CD4-positive, alpha-beta memory T cell (primary cell): Measurements from ENCODE around the gene FAM118A. TPM values are rescaled to one million over a fixed set of nuclear protein-coding genes. Genes with fewer than 3 reads are reported as not detected.

Experiments used
- CTCF ChIA-PET: fragments of 350-600 bp; sonication (Branson Sonifier 250); formaldehyde crosslinking; loops from one replicate; lab custom pipeline; 2021; ENCODE audit warnings: inconsistent platforms; ENCODE audit not compliant: partially characterized antibody; lab: Charles Lee
- POLR2A ChIA-PET: fragments of 350-600 bp; sonication (Branson Sonifier 250); formaldehyde crosslinking; loops from one replicate; lab custom pipeline; 2021; ENCODE audit not compliant: partially characterized antibody; lab: Charles Lee
- DNase-seq, 5 donors: peaks; one replicate each; pipeline versions ENCODE4 v3.0.0 to v3.0.0-alpha.2; 2020 to 2022; ENCODE audit warnings: mixed read lengths in 1 of 5
- H3K27ac ChIP-seq: one replicate; pipeline ENCODE4 v1.7.0; 2013; ENCODE audit warnings: low read depth, low read length
- H3K27me3 ChIP-seq: 2 replicates; pipeline ENCODE4 v1.7.0; 2013; ENCODE audit warnings: mild to moderate bottlenecking, low read length, moderate library complexity; ENCODE audit not compliant: insufficient read depth
- H3K36me3 ChIP-seq: 2 replicates; pipeline ENCODE4 v1.7.0; 2013; ENCODE audit warnings: mild to moderate bottlenecking, low read length, moderate library complexity; ENCODE audit not compliant: insufficient read depth
- H3K4me1 ChIP-seq: 2 replicates; pipeline ENCODE4 v1.7.0; 2013; ENCODE audit warnings: mild to moderate bottlenecking, low read length, moderate library complexity; ENCODE audit not compliant: insufficient read depth
- H3K4me3 ChIP-seq, 2 donors: one replicate each; pipeline ENCODE4 v1.7.0; 2013; ENCODE audit warnings: low read length in 2 of 2, mild to moderate bottlenecking in 1 of 2
- H3K9me3 ChIP-seq, 2 donors: one replicate each; pipeline ENCODE4 v1.7.0; 2013; ENCODE audit warnings: low read length in 2 of 2, control low read depth in 1 of 2; ENCODE audit not compliant: control insufficient read depth in 1 of 2
- H3K27ac Mint-ChIP-seq, 7 donors: one replicate each; pipeline ENCODE4 v1.8.0; 2020 to 2021; ENCODE audit warnings: mixed read lengths in 7 of 7, mild to moderate bottlenecking in 6 of 7, inconsistent platforms in 3 of 7, moderate library complexity in 3 of 7
- H3K27me3 Mint-ChIP-seq, 2 donors: one replicate each; pipeline ENCODE4 v1.8.0; 2020 to 2021; ENCODE audit warnings: mixed read lengths in 2 of 2
- H3K36me3 Mint-ChIP-seq, 2 donors: one replicate each; pipeline ENCODE4 v1.8.0; 2020 to 2021; ENCODE audit warnings: mixed read lengths in 2 of 2, inconsistent platforms in 1 of 2, mild to moderate bottlenecking in 1 of 2
- H3K4me1 Mint-ChIP-seq, 4 donors: one replicate each; pipeline ENCODE4 v1.8.0; 2020 to 2021; ENCODE audit warnings: mixed read lengths in 4 of 4, mild to moderate bottlenecking in 1 of 4
- H3K4me3 Mint-ChIP-seq, 8 donors: one replicate each; pipeline ENCODE4 v1.8.0; 2020 to 2021; ENCODE audit warnings: mixed read lengths in 8 of 8, mild to moderate bottlenecking in 7 of 8, moderate library complexity in 6 of 8, inconsistent platforms in 3 of 8
- H3K9me3 Mint-ChIP-seq, 8 donors: one replicate each; pipeline ENCODE4 v1.8.0; 2020 to 2021; ENCODE audit warnings: mixed read lengths in 8 of 8, mild to moderate bottlenecking in 5 of 8, inconsistent platforms in 3 of 8, moderate library complexity in 1 of 8
- intact Hi-C: fragments of 100-400 bp; cut with micrococcal nuclease; formaldehyde crosslinking; loops from one replicate; pipeline ENCODE4 v1.15.1; 2023
- polyA plus RNA-seq, 2 donors: library from polyadenylated mRNA; unstranded; fragments of 300-500 nt; fragmentation: Illumina TruSeq; gene quantifications; one replicate each; pipeline ENCODE4 v1.2.3, GENCODE V29; 2021
- total RNA-seq, 2 experiments: library from RNA; stranded (reverse); gene quantifications; one replicate each; pipeline ENCODE4 v1.2.3, GENCODE V29; 2021

FAM118A gene
- total and polyA plus RNA-seq, 4 experiments from 2014 or later = 34.5 to 122 (median 85.1) TPM

DNA sequence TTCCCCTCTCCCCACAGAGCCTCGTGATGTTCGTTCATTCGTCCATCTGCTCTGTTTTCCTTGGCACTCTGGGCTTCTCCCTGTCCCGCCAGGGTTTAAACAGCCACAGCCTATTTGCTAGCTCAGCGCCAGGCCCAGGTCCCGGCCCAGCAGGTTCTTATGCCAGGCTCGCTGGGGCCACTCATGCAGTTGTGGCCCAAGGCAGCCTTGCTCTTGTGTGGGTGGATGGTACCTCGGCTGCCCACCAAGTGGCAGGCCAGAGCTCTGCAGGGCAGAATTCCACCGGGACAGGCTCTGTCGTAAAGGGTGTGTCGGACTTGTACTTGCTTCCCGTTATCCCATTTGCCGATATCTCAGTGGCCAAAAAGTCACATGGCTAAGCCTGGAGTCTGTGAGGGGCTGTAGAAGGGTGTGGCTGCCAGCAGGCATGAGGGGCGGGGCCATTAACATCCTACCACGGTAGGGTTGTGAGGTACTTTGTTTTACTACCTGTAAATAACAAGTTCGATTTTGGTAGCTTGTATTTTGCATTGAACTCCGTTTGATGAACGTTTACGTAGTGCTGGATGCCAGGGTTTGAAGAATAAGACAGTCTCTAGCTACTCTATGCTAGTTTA, 7.9 kb downstream of the FAM118A start:
- Mint-ChIP-seq H3K4me1 (peaks cover 40 to 94% (median 76%) of the 10 kb centered on the region in 4 donors), H3K27me3 (no peaks in the 10 kb centered on the region), H3K27ac (peak overlapping the region; percentile 96 to 100 (median 99)), H3K4me3 (peak overlapping the region; percentile 81 to 89 (median 83)), H3K9me3 (peaks cover 0 to 2% (median 0%) of the 10 kb centered on the region in 8 donors), H3K36me3 (peaks cover 5 to 13% of the 10 kb centered on the region in 2 donors)
- ChIA-PET POLR2A (interaction anchor here (0.7 to 4.2 kb wide), 6 partner anchors 8 to 145 kb away, joined by 3 to 41 read pairs (median 6); partner anchors contain the start of gene FAM118A), CTCF (interaction anchor here (1.0 kb wide), 1 partner anchor 22 kb away, joined by 5 read pairs; no protein-coding TSS in a partner anchor)
- H3K36me3 ChIP-seq = peaks cover 8% of the 10 kb centered on the region
- no peaks in the 10 kb centered on the region for H3K9me3 ChIP-seq
- H3K4me3 ChIP-seq = peak overlapping the region in 1 of 2 donors; percentile 49
- no peaks in the 10 kb centered on the region for H3K27me3 ChIP-seq
- intact Hi-C loops = loop anchor here (1.0 to 5.0 kb wide), 6 partner anchors 8 to 720 kb away; partner anchors contain the start of genes FAM118A, NUP50, RIBC2 and SMC1B
- H3K27ac ChIP-seq = peak overlapping the region; percentile 94
- peak in 1 of 5 donors; percentile 76 for DNase-seq
- peaks cover 78% of the 10 kb centered on the region for H3K4me1 ChIP-seq

- peak overlapping the region; percentile 81 to 89 (median 83) for H3K4me3 Mint-ChIP-seq
- Histone ChIP-seq H3K27me3 (no peaks in the 10 kb centered on the region), H3K4me3 (peak overlapping the region in 1 of 2 donors; percentile 49), H3K9me3 (no peaks in the 10 kb centered on the region), H3K36me3 (peaks cover 13% of the 10 kb centered on the region), H3K4me1 (peaks cover 75% of the 10 kb centered on the region), H3K27ac (peak overlapping the region; percentile 94)
- peaks cover 36 to 92% (median 73%) of the 10 kb centered on the region in 4 donors for H3K4me1 Mint-ChIP-seq
- peak; percentile 93 to 97 (median 96) for DNase-seq
- peaks cover 8 to 14% of the 10 kb centered on the region in 2 donors for H3K36me3 Mint-ChIP-seq
- ChIA-PET CTCF (interaction anchor here (0.7 to 1.0 kb wide), 2 partner anchors 13 to 22 kb away, joined by 3 to 5 read pairs; no protein-coding TSS in a partner anchor), POLR2A (interaction anchor here (0.7 to 4.2 kb wide), 6 partner anchors 8 to 145 kb away, joined by 3 to 41 read pairs (median 6); partner anchors contain the start of gene FAM118A)
- H3K27me3 Mint-ChIP-seq = no peaks in the 10 kb centered on the region
- peak overlapping the region; percentile 96 to 100 (median 99) for H3K27ac Mint-ChIP-seq
- intact Hi-C loops = loop anchor here (1.0 to 5.0 kb wide), 6 partner anchors 9 to 719 kb away; partner anchors contain the start of genes FAM118A, NUP50, RIBC2 and SMC1B
- peaks cover 0 to 2% (median 0%) of the 10 kb centered on the region in 8 donors for H3K9me3 Mint-ChIP-seq
These were observed 8.4 kb downstream of the FAM118A start for GRCh38 chr22:45318168-45318557.

DNA sequence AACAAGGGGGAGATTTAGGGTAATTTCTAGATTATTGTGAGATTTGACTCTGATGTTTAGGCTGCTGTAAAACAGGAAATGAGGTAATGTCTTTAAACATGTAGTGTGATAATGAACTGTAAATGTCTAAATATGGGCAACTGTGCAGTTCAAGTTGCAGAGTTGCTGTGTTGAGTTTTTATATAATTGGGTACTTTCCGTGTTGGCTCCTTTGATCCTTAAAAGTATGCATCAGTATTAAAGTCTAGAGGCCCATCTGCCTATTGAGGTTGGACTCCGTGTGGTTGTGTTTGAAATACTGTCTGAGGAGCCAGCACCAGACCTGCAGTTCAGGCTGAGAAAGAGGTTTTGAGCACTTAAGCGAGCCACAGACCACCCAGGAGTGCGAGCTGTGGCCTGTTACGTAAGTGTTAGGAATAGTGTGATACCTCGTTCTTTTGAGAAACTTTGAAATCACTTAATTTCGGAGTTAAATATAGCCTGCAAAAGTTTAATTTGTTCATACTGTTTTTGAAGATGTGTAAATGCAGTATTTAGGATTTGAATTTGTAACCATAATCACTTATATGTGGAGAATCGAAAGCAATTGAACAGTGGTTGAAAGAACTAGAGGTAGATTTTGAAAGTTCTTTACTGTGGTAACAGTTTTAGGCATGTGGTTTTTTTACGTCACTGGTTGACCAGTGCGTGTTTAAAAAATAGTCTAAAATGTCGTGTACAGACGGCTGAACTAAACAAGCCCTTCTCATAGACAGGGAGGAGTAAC, 9.0 kb downstream of the FAM118A start:
- Histone ChIP-seq H3K4me3 (peak overlapping the region; percentile 26 to 49), H3K36me3 (peaks cover 19% of the 10 kb centered on the region), H3K9me3 (no peaks in the 10 kb centered on the region), H3K4me1 (peaks cover 70% of the 10 kb centered on the region), H3K27me3 (no peaks in the 10 kb centered on the region), H3K27ac (peak overlapping the region; percentile 94)
- peaks cover 0 to 3% (median 0%) of the 10 kb centered on the region in 8 donors for H3K9me3 Mint-ChIP-seq
- DNase-seq = peak; percentile 69 to 91 (median 75)
- H3K36me3 Mint-ChIP-seq = peaks cover 14 to 20% of the 10 kb centered on the region in 2 donors
- POLR2A ChIA-PET = interaction anchor here (0.6 to 4.2 kb wide), 8 partner anchors 9 to 146 kb away, joined by 3 to 41 read pairs (median 3); partner anchors contain the start of gene FAM118A
- H3K4me1 Mint-ChIP-seq = peaks cover 36 to 93% (median 75%) of the 10 kb centered on the region in 4 donors
- CTCF ChIA-PET = interaction anchor here (0.7 to 1.0 kb wide), 2 partner anchors 13 to 23 kb away, joined by 3 to 5 read pairs; no protein-coding TSS in a partner anchor
- peak overlapping the region; percentile 96 to 100 (median 99) for H3K27ac Mint-ChIP-seq
- intact Hi-C loops = loop anchor here (1.0 to 5.0 kb wide), 6 partner anchors 9 to 719 kb away; partner anchors contain the start of genes FAM118A, NUP50, RIBC2 and SMC1B
- H3K4me3 Mint-ChIP-seq = peak overlapping the region; percentile 81 to 89 (median 83)
- no peaks in the 10 kb centered on the region for H3K27me3 Mint-ChIP-seq

DNA sequence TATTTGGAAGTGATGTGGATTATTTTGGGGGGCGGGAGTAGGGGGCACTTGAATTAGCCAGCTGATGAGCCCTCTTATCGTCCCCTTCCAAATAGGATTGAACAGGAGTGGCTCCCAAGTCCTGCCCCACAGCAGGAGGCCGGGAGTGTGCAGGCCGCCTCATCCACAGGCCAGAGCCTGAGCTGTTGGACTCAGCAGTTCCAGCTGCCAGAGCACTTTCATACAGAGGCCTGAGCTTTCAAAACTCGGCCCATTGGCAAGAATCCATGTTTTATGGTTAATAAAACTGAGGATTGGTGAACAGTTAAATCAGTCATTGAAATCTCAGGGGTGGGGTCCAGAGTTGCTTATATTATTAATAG, 9.6 kb downstream of the FAM118A start:
- no peaks in the 10 kb centered on the region for H3K27me3 Mint-ChIP-seq
- peaks cover 65% of the 10 kb centered on the region for H3K4me1 ChIP-seq
- peak overlapping the region; percentile 96 to 100 (median 99) for H3K27ac Mint-ChIP-seq
- H3K36me3 Mint-ChIP-seq = peaks cover 18 to 25% of the 10 kb centered on the region in 2 donors
- H3K4me3 ChIP-seq = peak overlapping the region; percentile 26 to 49
- peak overlapping the region; percentile 94 for H3K27ac ChIP-seq
- H3K4me3 Mint-ChIP-seq = peak overlapping the region; percentile 81 to 89 (median 83)
- no peaks in the 10 kb centered on the region for H3K9me3 ChIP-seq
- H3K4me1 Mint-ChIP-seq = peaks cover 35 to 94% (median 75%) of the 10 kb centered on the region in 4 donors
- POLR2A ChIA-PET = interaction anchor here (0.6 to 4.2 kb wide), 4 partner anchors 9 to 23 kb away, joined by 3 to 41 read pairs (median 15); partner anchors contain the start of gene FAM118A
- CTCF ChIA-PET = no interaction called here
- no peaks in the 10 kb centered on the region for H3K27me3 ChIP-seq
- peaks cover 0 to 5% (median 0%) of the 10 kb centered on the region in 8 donors for H3K9me3 Mint-ChIP-seq
- intact Hi-C loops = loop anchor here (5.0 kb wide), 3 partner anchors 37 to 718 kb away; partner anchors contain the start of genes NUP50 and UPK3A
- peaks cover 25% of the 10 kb centered on the region for H3K36me3 ChIP-seq
- no peak for DNase-seq

DNA sequence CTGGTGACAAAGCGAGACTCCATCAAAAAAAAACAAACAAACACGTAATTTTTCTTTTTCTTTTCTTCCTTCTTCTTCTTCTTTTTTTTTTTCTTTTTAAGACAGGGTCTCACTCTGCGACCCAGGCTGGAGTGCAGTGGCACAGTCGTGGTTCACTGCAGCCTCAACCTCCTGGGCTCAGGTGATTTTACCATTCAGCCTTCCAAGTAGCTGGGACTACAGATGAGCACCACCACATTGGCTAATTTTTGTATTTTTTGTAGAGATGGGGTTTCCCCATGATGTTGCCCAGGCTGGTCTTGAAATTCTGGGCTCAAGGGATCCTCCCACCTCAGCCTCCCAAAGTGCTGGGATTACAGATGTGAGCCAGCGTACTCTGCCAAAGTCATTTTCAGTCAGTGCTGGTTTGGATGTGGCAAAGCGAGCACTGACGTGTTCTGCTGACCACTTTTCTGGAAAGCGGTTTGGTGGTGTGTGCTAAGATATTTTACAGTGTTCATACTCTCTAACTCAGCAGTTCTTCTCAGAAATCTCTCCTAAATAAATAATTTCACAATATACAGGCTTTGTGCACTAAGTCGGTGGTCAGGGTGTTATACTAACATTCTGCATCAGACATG, 10.7 kb downstream of the FAM118A start:
- Histone ChIP-seq H3K27ac (peak overlapping the region; percentile 94), H3K4me1 (peaks cover 53% of the 10 kb centered on the region), H3K9me3 (no peaks in the 10 kb centered on the region), H3K27me3 (no peaks in the 10 kb centered on the region), H3K36me3 (peaks cover 28% of the 10 kb centered on the region), H3K4me3 (no peak overlapping the region)
- intact Hi-C loops = no loop called here
- no peaks in the 10 kb centered on the region for H3K27me3 Mint-ChIP-seq
- H3K36me3 Mint-ChIP-seq = peaks cover 23 to 35% of the 10 kb centered on the region in 2 donors
- POLR2A ChIA-PET = interaction anchor here (3.5 kb wide), 1 partner anchor 10 kb away, joined by 41 read pairs; the partner anchor contains the start of gene FAM118A
- CTCF ChIA-PET = interaction anchor here (0.6 kb wide), 1 partner anchor 152 kb away, joined by 3 read pairs; no protein-coding TSS in a partner anchor
- H3K27ac Mint-ChIP-seq = peak overlapping the region; percentile 96 to 100 (median 99)
- no peak for DNase-seq
- H3K9me3 Mint-ChIP-seq = peaks cover 0 to 5% (median 0%) of the 10 kb centered on the region in 8 donors
- H3K4me3 Mint-ChIP-seq = peak overlapping the region in 6 of 8 donors; percentile 82 to 89 (median 83)
- peaks cover 34 to 94% (median 72%) of the 10 kb centered on the region in 4 donors for H3K4me1 Mint-ChIP-seq

DNA sequence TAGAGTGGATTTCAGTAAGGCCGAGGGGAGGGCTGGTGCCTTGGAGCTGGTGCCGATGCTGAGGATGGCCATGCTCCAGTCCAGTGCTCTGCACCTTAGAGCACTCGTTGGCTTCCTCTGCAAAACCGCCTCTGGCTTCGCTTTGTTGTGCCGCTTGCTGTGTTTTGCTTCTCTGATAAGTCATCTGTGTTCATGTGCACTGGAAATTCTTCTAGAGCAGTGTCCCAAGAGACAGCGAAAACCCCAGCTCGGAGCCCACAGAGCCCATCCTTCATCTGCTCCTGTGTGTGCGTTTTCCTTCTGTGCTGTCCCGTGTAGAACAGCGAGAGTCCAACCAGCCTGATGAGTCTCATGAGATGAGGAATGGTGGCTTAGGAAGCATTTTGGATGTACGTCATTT, 12.1 kb downstream of the FAM118A start:
- Histone ChIP-seq H3K27me3 (no peaks in the 10 kb centered on the region), H3K4me1 (peaks cover 40% of the 10 kb centered on the region), H3K27ac (no peak overlapping the region), H3K36me3 (peaks cover 28% of the 10 kb centered on the region), H3K4me3 (no peak overlapping the region), H3K9me3 (no peaks in the 10 kb centered on the region)
- intact Hi-C loops = no loop called here
- H3K9me3 Mint-ChIP-seq = peaks cover 0 to 5% (median 0%) of the 10 kb centered on the region in 8 donors
- no peak for DNase-seq
- H3K4me3 Mint-ChIP-seq = peak overlapping the region in 1 of 8 donors; percentile 17
- H3K27ac Mint-ChIP-seq = peak overlapping the region in 6 of 7 donors; percentile 73 to 99 (median 92)
- peaks cover 28 to 39% of the 10 kb centered on the region in 2 donors for H3K36me3 Mint-ChIP-seq
- ChIA-PET POLR2A (interaction anchor here (1.1 to 2.0 kb wide), 2 partner anchors 8 to 13 kb away, joined by 3 to 6 read pairs; no protein-coding TSS in a partner anchor), CTCF (no interaction called here)
- H3K27me3 Mint-ChIP-seq = no peaks in the 10 kb centered on the region
- peaks cover 28 to 82% (median 64%) of the 10 kb centered on the region in 4 donors for H3K4me1 Mint-ChIP-seq
